Epithelial cell of proximal tubule (primary cell): ENCODE data around the gene ERV3-1. TPM values are rescaled to one million over a fixed set of nuclear protein-coding genes. Genes with fewer than 3 reads are reported as not detected.
A peak's percentile ranks its signal among the peaks of the same experiment; 100 is the strongest.
"Not testable (repeated sequence)": the region's sequence is repeated elsewhere in the genome, so short reads cannot be mapped to it uniquely, and the experiment has no call there.

Source experiments
- DNase-seq: peaks from one replicate; pipeline ENCODE4 v3.0.0-alpha.2; 2011; ENCODE audit warnings: low read depth
- H3K4me3 ChIP-seq: 2 replicates; pipeline ENCODE4 v1.5.1; 2011; ENCODE audit warnings: low read depth, mild to moderate bottlenecking, low read length
- total RNA-seq: library from RNA; depleted of rRNA; stranded (reverse); fragments of >200 nt; gene quantifications from 2 replicates; pipeline ENCODE4 v1.2.3, GENCODE V29; 2015
- TF ChIP-seq, protein P1 (sequence below): conservative IDR thresholded peaks from 2 replicates; pipeline ENCODE4 v1.5.1; 2012; ENCODE audit warnings: low read depth, mild to moderate bottlenecking, low read length

The ERV3-1 gene, protein sequence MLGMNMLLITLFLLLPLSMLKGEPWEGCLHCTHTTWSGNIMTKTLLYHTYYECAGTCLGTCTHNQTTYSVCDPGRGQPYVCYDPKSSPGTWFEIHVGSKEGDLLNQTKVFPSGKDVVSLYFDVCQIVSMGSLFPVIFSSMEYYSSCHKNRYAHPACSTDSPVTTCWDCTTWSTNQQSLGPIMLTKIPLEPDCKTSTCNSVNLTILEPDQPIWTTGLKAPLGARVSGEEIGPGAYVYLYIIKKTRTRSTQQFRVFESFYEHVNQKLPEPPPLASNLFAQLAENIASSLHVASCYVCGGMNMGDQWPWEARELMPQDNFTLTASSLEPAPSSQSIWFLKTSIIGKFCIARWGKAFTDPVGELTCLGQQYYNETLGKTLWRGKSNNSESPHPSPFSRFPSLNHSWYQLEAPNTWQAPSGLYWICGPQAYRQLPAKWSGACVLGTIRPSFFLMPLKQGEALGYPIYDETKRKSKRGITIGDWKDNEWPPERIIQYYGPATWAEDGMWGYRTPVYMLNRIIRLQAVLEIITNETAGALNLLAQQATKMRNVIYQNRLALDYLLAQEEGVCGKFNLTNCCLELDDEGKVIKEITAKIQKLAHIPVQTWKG
- total RNA-seq = 9.7 and 11.0 TPM in 2 replicates

DNA sequence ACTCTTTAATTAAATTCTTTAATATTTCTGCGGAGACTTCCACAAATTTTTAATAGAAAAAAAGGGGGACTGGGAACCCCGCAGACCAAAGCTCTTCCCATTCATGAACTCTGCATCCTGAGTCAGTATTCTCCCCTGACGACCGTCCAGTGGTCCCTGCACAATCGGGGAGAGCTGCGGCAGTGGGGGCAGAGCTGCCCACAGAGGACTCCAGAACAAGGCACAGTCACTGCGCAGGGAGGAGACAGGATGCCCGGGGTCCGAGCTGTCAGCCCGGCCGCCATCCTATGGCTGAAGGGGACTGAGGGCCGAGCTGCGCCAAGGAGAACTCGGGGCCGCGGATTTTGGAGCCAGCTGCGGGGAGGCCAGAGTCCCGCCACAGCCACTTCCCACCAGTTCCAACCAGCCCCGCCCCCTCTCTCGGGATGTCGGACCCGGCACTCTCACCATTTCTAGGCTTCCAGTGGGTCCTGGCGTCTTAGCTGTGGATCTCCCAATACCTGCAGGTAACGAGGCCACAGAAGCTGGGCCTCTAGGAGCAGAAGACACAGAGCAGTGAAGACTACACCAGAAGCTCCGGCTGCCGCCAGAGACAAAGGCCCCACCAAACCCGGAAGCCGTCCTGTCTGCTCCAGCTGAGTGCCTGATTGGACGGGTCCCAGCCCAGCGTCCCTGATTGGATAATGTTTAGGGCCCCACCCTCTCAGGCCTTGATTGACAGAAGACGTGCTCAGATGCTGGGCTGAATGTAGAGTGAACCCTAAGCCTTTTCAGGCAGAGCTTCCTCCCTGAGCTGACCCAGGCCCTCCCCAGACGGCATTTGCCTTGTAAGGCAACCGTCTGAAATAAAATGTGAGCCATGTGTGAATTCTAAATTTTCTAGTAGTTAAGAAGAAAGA is at the start of gene ERV3-1:
TSS of gene ERV3-1 (minus strand) at position 594 of the 899 bp plus-strand sequence. CDS start 13,661 bp downstream, outside the sequence.
- H3K4me3 ChIP-seq = peak within 1 kb of the TSS; percentile 96
- TF ChIP-seq, protein P1, sequence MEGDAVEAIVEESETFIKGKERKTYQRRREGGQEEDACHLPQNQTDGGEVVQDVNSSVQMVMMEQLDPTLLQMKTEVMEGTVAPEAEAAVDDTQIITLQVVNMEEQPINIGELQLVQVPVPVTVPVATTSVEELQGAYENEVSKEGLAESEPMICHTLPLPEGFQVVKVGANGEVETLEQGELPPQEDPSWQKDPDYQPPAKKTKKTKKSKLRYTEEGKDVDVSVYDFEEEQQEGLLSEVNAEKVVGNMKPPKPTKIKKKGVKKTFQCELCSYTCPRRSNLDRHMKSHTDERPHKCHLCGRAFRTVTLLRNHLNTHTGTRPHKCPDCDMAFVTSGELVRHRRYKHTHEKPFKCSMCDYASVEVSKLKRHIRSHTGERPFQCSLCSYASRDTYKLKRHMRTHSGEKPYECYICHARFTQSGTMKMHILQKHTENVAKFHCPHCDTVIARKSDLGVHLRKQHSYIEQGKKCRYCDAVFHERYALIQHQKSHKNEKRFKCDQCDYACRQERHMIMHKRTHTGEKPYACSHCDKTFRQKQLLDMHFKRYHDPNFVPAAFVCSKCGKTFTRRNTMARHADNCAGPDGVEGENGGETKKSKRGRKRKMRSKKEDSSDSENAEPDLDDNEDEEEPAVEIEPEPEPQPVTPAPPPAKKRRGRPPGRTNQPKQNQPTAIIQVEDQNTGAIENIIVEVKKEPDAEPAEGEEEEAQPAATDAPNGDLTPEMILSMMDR = no peak
- DNase-seq = peak; percentile 58

DNA sequence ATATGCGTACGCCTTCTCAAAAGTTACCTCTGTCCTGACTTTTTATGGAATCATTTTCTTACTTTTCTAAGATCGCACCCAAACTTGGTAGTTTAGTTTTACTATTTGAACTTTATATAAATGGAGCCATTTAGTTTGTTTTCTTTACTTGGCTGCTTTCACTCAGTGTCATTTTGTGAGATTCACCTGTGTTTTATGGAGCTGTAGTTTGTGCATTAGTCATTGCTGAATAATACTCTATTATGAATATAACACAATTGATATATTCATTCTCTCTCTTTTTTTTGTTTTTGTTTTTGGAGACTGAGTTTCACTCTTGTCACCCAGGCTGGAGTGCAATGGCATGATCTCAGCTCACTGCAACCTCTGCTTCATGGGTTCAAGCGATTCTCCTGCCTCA is 49.3 kb upstream of the ERV3-1 start:
- H3K4me3 ChIP-seq, DNase-seq: not testable (repeated sequence)

DNA sequence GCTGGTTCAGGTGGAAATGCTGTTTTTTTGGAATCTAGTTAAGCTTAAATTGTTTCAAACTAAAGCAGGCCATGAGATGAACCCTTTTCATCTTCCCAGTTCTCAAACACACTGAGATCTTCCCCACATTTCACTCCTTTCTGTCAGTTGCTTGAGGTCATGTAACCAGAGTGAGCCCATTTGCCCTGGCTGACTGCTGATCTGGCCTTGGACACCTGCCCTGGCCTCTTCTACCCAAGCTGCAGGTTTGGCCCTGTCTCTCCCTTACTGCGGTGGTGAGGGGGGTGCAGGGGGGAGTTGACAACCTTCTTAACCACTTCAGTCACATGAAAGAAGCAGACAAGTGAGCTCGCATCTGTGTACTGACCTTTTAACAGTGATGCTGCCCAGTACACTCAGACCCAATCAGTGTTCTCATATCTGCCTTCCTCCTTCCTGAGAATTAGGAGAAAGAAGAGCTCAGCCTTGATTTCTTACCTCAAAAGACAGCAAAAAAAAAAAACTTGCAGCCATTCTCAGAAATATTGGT is 48.0 kb upstream of the ERV3-1 start:
- not testable (repeated sequence) for DNase-seq, H3K4me3 ChIP-seq

DNA sequence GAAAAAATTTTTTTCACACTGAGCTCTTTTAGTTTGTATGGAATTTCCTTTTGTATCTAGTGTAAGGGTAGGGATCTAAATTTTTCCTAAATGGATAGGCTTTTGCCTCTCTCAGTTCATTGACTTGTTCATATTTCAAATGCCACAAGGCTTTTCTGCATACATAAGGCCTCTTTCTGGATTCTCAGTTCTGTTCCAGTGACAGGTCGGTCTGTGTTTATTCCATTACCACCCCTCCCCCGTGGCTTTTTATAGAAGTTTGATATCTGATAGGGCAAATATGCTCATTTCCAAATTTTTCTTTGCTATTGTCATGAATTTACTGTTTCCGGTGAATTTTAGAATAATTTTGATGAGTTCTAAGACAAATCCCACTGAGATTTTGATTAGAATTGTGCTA is 45.2 kb upstream of the ERV3-1 start:
- not testable (repeated sequence) for DNase-seq, H3K4me3 ChIP-seq

DNA sequence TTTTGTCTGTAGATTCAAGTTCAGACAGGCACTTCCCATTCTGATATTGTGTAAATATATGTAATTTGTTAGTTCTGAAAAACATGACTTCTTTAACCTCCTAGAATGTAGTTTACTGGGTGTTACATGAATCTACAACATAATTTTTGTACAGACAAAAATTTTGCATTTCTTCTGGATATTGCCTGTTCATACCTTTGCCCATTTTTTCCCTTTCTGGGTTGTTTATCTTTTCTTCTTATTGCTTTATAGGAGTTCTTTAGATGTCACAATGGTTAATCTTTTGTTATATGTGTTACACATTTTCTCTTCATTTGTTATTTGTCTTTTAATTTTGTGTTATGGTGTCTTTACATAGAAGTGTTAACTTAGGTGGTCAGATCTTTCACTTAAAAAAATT is 44.7 kb upstream of the ERV3-1 start:
- H3K4me3 ChIP-seq, DNase-seq: not testable (repeated sequence)

DNA sequence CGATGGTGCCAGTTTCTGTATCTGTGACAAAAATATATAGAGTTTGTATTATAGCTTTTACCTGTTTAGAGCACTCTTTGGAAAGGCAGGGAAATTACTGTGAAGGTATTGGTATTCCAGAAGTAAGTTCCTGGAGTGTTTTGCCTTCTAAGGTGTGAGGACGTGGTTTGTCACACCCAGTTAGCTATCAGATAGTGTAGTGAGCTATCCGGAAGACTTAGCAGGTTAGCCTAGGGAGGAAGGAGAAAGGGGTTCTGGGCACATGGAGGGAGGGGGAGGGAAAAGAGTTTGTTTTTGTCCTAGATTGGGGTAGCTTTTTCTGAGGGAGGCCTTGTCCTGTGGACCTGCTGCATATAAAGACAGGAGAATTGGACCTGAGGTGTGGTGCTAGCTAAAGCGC is 39.8 kb upstream of the ERV3-1 start:
- DNase-seq, H3K4me3 ChIP-seq: not testable (repeated sequence)

DNA sequence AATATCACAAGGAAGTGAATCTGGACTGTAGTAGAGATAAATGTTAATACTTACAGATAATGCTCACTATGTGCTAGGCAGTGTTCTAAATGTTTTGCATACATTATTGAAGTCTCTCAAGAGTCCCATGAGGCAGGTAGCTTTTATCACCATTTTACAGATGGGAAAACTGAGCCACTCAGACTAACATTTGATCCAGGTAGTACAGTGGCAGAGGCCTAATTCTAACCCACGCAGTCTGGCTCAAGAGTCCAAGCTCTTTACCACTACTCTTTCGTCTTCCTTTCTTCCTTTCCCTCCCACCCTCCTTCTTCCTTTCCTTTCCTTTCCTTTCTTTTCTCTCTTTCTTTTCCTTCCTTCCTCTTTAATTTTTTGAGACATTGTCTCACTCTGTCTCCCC is 39.1 kb upstream of the ERV3-1 start:
- DNase-seq, H3K4me3 ChIP-seq: not testable (repeated sequence)

DNA sequence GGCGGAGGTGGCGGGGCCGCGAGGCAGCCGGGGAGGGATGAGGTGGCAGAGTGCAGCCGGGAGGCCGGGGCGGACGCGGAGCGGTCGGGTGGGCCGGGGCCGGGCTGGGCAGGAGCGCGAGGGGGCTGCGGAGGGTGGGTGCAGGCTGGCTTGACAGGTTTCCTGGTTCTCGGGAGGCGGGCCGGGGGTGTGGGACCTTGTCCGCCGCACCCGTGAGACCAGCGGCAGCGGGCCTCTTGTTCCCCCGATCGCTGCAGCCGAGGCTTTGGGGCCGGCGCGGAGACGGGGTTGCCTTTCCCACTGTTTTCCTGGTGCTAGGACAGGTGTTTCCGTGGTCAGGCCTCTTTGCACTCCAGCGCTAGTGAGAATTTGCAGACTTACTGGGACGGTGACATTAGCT is 32.3 kb upstream of the ERV3-1 start:
- DNase-seq = not testable (repeated sequence)
- H3K4me3 ChIP-seq = peak overlapping the region; percentile 66

DNA sequence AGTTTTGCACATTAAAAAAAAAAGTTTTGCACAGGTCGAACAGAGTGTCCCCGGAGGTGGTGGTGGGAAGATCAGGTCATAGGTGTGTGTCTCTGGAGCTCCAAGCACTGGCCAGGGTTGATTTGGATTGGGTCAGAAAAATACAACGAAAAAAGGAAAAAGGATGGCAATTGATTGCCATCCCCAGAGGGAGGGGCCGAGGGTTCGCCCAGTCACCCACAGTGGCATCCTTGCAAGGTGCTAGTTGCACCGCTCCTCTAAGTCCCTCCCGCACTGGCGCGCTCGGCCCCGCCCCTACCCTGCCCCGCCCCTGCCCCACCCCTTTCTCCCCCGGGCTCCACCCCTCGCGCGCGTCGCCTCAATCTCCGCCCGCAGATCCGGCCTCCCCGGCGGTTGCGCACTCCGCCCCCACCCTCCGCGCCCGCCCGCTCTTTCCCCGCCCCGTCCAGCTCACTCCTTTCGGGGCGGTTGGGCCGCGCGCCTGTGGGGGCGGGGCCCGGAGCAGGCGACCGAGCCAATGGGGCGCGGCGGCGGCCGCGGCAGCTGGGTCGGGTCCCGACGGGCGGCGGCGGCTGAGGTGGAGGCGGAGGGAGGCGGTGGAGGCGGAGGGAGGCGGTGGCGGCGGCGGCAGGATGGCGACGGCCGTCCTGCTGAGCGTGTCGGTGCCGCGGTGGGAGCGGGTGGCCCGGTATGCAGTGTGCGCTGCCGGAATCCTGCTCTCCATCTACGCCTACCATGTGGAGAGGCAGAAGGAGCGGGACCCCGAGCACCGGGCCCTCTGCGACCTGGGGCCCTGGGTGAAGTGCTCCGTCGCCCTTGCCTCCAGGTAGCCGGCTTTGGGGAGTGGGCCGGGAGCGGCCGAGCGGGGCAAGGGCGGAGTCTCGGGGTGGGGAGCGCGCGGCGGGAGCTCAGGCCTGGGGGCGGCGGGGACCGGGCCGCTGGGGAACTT is 31.5 kb upstream of the ERV3-1 start:
- TF ChIP-seq, protein P1 = peak; percentile 11
- no peak for DNase-seq
- peak overlapping the region; percentile 66 for H3K4me3 ChIP-seq

DNA sequence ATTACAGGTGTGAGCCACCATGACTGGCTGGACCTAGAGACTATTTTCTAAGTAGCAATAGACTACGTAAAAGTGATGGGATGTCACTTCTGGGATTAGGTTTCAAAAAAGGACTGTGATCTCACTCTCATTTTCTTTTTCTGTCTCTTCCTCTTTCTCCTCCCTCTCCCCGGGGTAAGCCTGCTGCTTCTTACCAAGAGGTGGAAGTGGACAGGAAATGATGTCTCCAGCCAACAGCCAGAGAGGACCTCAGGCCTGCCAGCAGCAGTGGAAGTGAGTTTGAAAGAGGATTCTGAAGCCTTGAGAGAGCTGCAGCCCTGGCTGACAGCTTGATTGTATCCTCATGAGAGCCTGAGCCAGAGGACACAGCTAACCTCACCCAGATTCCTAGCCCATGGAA is 30.0 kb upstream of the ERV3-1 start:
- DNase-seq, H3K4me3 ChIP-seq: not testable (repeated sequence)

DNA sequence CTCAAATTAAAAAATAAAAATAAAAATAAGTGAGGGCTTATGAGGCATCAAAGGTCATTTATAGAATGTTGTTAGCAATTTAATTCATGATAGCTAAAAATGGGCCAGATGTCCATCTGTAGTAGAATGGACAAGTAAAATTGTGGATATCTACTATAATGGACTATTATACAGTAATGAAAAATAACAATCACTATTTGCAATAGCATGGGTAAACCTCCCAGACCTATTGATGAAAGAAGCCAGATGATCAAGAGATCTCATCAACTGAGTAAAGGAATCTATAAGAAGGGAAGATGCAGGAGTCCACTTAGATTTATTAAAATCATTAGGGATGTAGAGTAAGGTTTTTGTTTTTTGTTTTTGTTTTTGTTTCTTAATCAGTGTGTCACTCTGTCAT is 29.0 kb upstream of the ERV3-1 start:
- H3K4me3 ChIP-seq, DNase-seq: not testable (repeated sequence)

DNA sequence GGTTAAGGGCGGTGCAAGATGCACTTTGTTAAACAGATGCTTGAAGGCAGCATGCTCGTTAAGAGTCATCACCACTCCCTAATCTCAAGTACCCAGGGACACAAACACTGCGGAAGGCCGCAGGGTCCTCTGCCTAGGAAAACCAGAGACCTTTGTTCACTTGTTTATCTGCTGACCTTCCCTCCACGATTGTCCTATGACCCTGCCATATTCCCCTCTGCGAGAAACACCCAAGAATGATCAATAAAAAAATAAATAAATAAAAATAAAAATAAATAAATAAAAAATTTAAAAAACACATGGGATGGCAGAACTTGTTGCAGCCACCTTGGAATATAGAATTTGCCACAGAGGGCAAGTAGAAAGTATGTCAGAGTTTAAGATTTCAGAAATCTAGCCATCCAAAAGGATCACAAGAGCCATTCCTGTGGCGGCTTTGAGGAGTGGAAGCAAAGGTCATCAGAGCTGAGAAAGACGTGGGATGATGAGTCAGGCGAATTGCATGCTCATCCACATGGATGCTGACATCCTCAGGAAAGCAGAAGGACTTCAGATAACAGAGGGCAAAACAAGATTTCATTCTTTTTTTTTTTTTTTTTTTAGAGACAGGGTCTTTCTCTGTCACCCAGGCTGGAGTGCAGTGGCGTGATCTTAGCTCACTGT is 27.8 kb upstream of the ERV3-1 start:
- not testable (repeated sequence) for DNase-seq

DNA sequence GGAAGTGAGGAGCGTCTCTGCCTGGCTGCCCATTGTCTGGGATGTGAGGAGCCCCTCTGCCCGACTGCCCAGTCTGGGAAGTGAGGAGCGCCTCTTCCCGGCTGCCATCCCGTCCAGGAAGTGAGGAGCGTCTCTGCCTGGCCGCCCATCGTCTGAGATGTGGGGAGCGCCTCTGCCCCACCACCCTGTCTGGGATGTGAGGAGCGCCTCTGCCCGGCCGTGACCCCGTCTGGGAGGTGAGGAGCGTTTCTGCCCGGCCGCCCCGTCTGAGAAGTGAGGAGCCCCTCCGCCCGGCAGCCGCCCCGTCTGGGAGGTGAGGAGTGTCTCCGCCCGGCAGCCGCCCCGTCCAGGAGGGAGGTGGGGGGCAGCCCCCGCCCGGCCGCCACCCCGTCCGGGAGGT is 26.9 kb upstream of the ERV3-1 start:
- not testable (repeated sequence) for DNase-seq

More for the DNA sequence above, 27.8 kb upstream of the ERV3-1 start:
- H3K4me3 ChIP-seq = not testable (repeated sequence)

DNA sequence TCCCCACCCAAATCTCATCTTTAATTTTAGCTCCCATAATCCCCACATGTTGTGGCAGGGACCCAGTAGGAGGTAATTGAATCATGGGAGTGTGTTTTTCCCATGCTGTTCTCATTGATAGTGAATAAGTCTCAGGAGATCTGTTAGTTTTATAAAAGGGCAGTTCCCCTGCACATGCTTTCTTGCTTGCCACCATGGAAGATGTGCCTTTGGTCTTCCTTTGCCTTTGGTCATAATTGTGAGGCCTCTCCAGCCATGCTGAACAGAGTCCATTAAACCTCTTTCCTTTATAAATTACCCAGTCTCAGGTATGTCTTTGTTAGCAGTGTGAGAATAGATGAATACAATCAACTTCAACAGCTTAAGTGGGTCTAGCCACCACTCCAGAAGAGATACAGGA is 18.5 kb upstream of the ERV3-1 start:
- DNase-seq, H3K4me3 ChIP-seq: not testable (repeated sequence)

More for the DNA sequence above, 26.9 kb upstream of the ERV3-1 start:
- not testable (repeated sequence) for H3K4me3 ChIP-seq

DNA sequence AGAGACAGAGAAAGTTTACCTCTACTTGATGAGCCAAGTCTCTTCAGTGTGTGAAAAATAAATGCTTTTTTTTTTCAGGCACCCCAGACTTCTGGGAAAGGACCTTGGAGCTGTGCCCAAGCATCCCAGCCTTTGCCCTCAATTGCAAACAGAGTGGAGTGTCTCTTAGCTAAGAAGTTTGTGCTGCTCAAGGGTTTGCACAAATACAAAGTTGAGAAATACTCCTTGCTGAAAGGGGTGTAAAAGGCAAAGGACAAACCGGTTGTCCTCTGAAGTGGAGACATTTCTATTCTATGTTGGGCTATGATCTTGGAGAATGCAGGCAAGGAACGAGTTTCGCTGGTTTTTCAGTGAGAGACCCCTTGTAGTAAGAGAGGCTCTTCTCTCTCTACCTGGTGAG is 14.5 kb upstream of the ERV3-1 start:
- DNase-seq, H3K4me3 ChIP-seq: not testable (repeated sequence)
